ENCODE data around the gene NFE2L1.

GRCh38 chr17:48025904-48026501, 22.2 kb upstream of the NFE2L1 start:
- no peak for TF ChIP-seq GATA2 (IDR thresholded peaks at IDR 0.05; ENCODE audit: low read depth, low read length)
- TF ChIP-seq GATA3 (IDR thresholded peaks at IDR 0.05; ENCODE audit: low read depth, low read length): no peak
